ENCODE results near the gene OPHN1. TPM values are rescaled to one million over a fixed set of nuclear protein-coding genes. Genes with fewer than 3 reads are reported as not detected.

The OPHN1 gene
- total and polyA plus RNA-seq, 2 of the 13 experiments (the other 11 are each of a cell fraction or from before 2014, with no cell fraction given) = 1.6 to 1.7 TPM

DNA sequence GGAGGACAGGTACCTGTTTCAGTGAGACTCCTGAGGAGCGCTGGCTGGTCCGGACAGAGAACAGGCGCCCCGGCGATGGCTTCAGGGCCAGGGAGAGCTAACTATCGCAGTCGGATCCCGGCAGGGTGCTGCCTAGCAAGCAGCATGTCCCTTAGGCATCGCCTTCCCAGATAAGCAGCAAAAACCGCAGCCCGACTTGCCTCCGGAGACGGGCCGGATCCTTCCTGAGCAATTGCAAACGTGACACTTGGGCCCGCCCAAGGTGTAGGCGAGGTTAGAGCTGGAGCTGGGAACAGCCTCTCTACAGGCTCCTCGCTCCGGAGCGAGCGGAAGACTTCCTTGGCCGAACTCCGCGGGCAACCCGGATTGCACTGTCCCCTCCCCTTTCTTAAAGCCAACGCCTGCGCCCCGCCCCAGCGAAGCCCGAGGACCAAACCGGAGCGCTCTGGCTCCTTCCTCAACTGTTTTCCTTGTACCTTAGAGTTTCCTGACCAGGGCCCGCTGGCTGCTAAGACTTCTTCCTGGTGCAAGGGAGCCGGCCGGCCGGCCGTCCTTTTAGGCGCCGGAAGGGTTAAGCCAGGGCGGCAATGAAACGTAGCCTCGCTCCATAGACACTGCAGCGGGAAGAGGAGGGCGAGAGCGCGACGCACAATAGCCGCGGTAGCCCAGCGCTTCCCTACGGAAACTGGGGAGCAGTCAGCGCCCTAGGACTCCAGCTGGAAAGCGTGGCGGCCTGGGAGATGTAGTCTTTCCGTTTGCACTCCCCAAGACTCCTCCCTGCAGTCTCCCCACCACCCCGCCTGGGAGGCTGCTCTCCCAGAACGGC is at the start of gene OPHN1 (continued):
- TF ChIP-seq, protein P1, sequence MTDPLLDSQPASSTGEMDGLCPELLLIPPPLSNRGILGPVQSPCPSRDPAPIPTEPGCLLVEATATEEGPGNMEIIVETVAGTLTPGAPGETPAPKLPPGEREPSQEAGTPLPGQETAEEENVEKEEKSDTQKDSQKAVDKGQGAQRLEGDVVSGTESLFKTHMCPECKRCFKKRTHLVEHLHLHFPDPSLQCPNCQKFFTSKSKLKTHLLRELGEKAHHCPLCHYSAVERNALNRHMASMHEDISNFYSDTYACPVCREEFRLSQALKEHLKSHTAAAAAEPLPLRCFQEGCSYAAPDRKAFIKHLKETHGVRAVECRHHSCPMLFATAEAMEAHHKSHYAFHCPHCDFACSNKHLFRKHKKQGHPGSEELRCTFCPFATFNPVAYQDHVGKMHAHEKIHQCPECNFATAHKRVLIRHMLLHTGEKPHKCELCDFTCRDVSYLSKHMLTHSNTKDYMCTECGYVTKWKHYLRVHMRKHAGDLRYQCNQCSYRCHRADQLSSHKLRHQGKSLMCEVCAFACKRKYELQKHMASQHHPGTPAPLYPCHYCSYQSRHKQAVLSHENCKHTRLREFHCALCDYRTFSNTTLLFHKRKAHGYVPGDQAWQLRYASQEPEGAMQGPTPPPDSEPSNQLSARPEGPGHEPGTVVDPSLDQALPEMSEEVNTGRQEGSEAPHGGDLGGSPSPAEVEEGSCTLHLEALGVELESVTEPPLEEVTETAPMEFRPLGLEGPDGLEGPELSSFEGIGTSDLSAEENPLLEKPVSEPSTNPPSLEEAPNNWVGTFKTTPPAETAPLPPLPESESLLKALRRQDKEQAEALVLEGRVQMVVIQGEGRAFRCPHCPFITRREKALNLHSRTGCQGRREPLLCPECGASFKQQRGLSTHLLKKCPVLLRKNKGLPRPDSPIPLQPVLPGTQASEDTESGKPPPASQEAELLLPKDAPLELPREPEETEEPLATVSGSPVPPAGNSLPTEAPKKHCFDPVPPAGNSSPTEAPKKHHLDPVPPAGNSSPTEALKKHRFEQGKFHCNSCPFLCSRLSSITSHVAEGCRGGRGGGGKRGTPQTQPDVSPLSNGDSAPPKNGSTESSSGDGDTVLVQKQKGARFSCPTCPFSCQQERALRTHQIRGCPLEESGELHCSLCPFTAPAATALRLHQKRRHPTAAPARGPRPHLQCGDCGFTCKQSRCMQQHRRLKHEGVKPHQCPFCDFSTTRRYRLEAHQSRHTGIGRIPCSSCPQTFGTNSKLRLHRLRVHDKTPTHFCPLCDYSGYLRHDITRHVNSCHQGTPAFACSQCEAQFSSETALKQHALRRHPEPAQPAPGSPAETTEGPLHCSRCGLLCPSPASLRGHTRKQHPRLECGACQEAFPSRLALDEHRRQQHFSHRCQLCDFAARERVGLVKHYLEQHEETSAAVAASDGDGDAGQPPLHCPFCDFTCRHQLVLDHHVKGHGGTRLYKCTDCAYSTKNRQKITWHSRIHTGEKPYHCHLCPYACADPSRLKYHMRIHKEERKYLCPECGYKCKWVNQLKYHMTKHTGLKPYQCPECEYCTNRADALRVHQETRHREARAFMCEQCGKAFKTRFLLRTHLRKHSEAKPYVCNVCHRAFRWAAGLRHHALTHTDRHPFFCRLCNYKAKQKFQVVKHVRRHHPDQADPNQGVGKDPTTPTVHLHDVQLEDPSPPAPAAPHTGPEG (CRISPR knock-in tag; IDR thresholded peaks at IDR 0.05) = no peak
- TF ChIP-seq MAF1 (CRISPR knock-in tag; IDR thresholded peaks at IDR 0.05; ENCODE audit: borderline replicate concordance) (no peak), SNAI1 (CRISPR knock-in tag; IDR thresholded peaks at IDR 0.05; ENCODE audit: borderline replicate concordance) (no peak), ZFP82 (CRISPR knock-in tag; IDR thresholded peaks at IDR 0.05; ENCODE audit: borderline replicate concordance) (no peak), PITX1 (CRISPR knock-in tag; IDR thresholded peaks at IDR 0.05) (peak; percentile 46; the same call in 1 of the 2 replicates), DR1 (CRISPR knock-in tag; IDR thresholded peaks at IDR 0.05) (no peak), ZNF883 (CRISPR knock-in tag; IDR thresholded peaks at IDR 0.05; ENCODE audit: not compliant biosample characterization) (no peak), ZNF350 (CRISPR knock-in tag; IDR thresholded peaks at IDR 0.05; ENCODE audit: borderline replicate concordance, low read depth) (no peak), RAD51 (IDR thresholded peaks at IDR 0.05; ENCODE audit: borderline replicate concordance) (no peak), ZZZ3 (CRISPR knock-in tag; IDR thresholded peaks at IDR 0.05; ENCODE audit: borderline replicate concordance) (no peak), ZIK1 (CRISPR knock-in tag; IDR thresholded peaks at IDR 0.05; ENCODE audit: borderline replicate concordance, low read depth) (no peak), ZNF143 (CRISPR knock-in tag; IDR thresholded peaks at IDR 0.05) (peak; percentile 85), ZNF746 (CRISPR knock-in tag; IDR thresholded peaks at IDR 0.05) (no peak), NFE2L1 (CRISPR knock-in tag; IDR thresholded peaks at IDR 0.05; ENCODE audit: borderline replicate concordance) (no peak)
- TF ChIP-seq, protein P2, sequence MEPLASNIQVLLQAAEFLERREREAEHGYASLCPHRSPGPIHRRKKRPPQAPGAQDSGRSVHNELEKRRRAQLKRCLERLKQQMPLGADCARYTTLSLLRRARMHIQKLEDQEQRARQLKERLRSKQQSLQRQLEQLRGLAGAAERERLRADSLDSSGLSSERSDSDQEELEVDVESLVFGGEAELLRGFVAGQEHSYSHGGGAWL (CRISPR knock-in tag; IDR thresholded peaks at IDR 0.05) = 0 out of 2 replicates have a peak, but pooled peaks have one; percentile 33
- TF ChIP-seq, protein P3, sequence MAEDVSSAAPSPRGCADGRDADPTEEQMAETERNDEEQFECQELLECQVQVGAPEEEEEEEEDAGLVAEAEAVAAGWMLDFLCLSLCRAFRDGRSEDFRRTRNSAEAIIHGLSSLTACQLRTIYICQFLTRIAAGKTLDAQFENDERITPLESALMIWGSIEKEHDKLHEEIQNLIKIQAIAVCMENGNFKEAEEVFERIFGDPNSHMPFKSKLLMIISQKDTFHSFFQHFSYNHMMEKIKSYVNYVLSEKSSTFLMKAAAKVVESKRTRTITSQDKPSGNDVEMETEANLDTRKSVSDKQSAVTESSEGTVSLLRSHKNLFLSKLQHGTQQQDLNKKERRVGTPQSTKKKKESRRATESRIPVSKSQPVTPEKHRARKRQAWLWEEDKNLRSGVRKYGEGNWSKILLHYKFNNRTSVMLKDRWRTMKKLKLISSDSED (CRISPR knock-in tag; IDR thresholded peaks at IDR 0.05) = no peak
- TF ChIP-seq, protein P4, sequence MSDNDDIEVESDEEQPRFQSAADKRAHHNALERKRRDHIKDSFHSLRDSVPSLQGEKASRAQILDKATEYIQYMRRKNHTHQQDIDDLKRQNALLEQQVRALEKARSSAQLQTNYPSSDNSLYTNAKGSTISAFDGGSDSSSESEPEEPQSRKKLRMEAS (IDR thresholded peaks at IDR 0.05) = peak; percentile 62
- TF ChIP-seq, protein P5, sequence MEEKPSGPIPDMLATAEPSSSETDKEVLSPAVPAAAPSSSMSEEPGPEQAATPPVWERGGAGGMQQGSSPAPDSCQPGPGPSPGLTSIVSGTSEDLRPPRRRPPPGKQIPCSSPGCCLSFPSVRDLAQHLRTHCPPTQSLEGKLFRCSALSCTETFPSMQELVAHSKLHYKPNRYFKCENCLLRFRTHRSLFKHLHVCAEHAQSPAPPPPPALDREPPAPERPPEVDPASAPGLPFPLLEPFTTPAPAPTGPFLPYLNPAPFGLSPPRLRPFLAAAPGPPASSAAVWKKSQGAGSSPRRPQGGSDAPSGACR (CRISPR knock-in tag; IDR thresholded peaks at IDR 0.05) = no peak

Data from HepG2 (cell line).